Upper lobe of left lung (tissue), 6 donors: Measurements from ENCODE around the gene CFAP92. TPM values are rescaled to one million over a fixed set of nuclear protein-coding genes. Genes with fewer than 3 reads are reported as not detected.
A peak's percentile ranks its signal among the peaks of the same experiment; 100 is the strongest.

Experiments used
- ATAC-seq, 2 donors: fragments of 200-7000 bp; cut with Tn5 transposase; one replicate each; pipeline ENCODE4 v1.9.1; 2022; ENCODE audit warnings: mild to moderate bottlenecking in 2 of 2, moderate library complexity in 2 of 2; ENCODE audit not compliant: low FRiP score in 2 of 2
- DNase-seq, 2 donors: peaks; one replicate each; pipeline ENCODE4 v3.0.0-alpha.2; 2019 to 2020
- H3K27ac ChIP-seq, 4 donors: fragments of 200-600 bp; sonication (generic); one replicate each; pipeline ENCODE4 v1.5.1; 2016 to 2019
- H3K27me3 ChIP-seq, 4 donors: fragments of 200-600 bp; sonication (generic); one replicate each; pipeline ENCODE4 v1.5.1; 2017 to 2019
- H3K36me3 ChIP-seq, 4 donors: fragments of 200-600 bp; sonication (generic); one replicate each; pipeline ENCODE4 v1.5.1; 2016 to 2019
- H3K4me1 ChIP-seq, 4 donors: fragments of 200-600 bp; sonication (generic); one replicate each; pipeline ENCODE4 v1.5.1; 2018 to 2019
- H3K4me3 ChIP-seq, 4 donors: fragments of 200-600 bp; sonication (generic); one replicate each; pipeline ENCODE4 v1.5.1; 2017 to 2019; ENCODE audit warnings: mild to moderate bottlenecking in 2 of 4, moderate library complexity in 1 of 4
- H3K9me3 ChIP-seq, 4 donors: fragments of 200-600 bp; sonication (generic); one replicate each; pipeline ENCODE4 v1.5.1; 2018 to 2019
- CTCF ChIP-seq, 6 experiments: fragments of 450-650 bp in 4 of 6; fragments of 200-600 bp in 2 of 6; sonication (generic) in 2 of 6; IDR thresholded peaks; one replicate each; pipeline ENCODE4 v1.5.1; 2016 to 2019; ENCODE audit warnings: antibody characterized with exemption in 6 of 6
- EP300 ChIP-seq, 4 donors: sonication (generic); formaldehyde crosslinking; IDR thresholded peaks; one replicate each; pipeline ENCODE4 v1.5.1; 2017; ENCODE audit warnings: antibody characterized with exemption in 4 of 4, control low read depth in 2 of 4
- POLR2A ChIP-seq, 4 donors: fragments of 450-650 bp; IDR thresholded peaks; one replicate each; pipeline ENCODE4 v1.5.1; 2016 to 2017; ENCODE audit warnings: antibody characterized with exemption in 4 of 4, mild to moderate bottlenecking in 2 of 4
- POLR2AphosphoS5 ChIP-seq, 2 donors: sonication (generic); formaldehyde crosslinking; IDR thresholded peaks; one replicate each; pipeline ENCODE4 v1.5.1; 2017; ENCODE audit warnings: antibody characterized with exemption in 2 of 2
- WGBS, 2 donors: methylation state at CpG; one replicate each; pipeline ENCODE4 v1.1.5; 2017 to 2018; 5-methylcytosine and 5-hydroxymethylcytosine counted together
- total RNA-seq, 6 donors: library from RNA; depleted of rRNA in 4 of 6; stranded (reverse); fragments of >200 nt in 4 of 6; gene quantifications; one replicate each; pipeline versions ENCODE4 v1.1.0 to v1.2.1, GENCODE V29; 2016 to 2021
- donor health status: DM: no; HTN: no; CAD: no; lungs with moderate emphysema.
- donor health status: DM: no; HTN: yes; CAD: no; lungs with severe emphysema.

CFAP92 gene
- 10 to 100 TPM in 2 of 6 donors, 1 to 10 TPM in 3, under 1 TPM in 1; 0.66 to 21.3 (median 5.0) TPM for total RNA-seq

- no peaks in the 10 kb centered on the region for H3K36me3 ChIP-seq
- H3K4me1 ChIP-seq, result peaks cover 14 to 20% (median 16%) of the 10 kb centered on the region in 4 donors
- 30 to 36% methylated on average over 17 to 44 of the region's 57 CpGs for WGBS, 2 donors
- H3K9me3 ChIP-seq, result no peaks in the 10 kb centered on the region
- H3K4me3 ChIP-seq, result peak within 1 kb of the TSS in 3 of 4 donors; percentile 34 to 51 (median 50)
- no peak for TF ChIP-seq CTCF (IDR thresholded peaks at IDR 0.05)
- peak in 1 of 4 donors; percentile 45 for TF ChIP-seq POLR2A (IDR thresholded peaks at IDR 0.05)
- no peak for TF ChIP-seq EP300 (IDR thresholded peaks at IDR 0.05)
- peak in 1 of 2 donors; percentile 49 for TF ChIP-seq POLR2AphosphoS5 (IDR thresholded peaks at IDR 0.05)
- H3K27ac ChIP-seq, result peak within 1 kb of the TSS in 2 of 4 donors; percentile 14 to 50
- H3K27me3 ChIP-seq, result no peaks in the 10 kb centered on the region
- ATAC-seq, result peak; percentile 95 to 98
- peak; percentile 94 to 99 for DNase-seq
These were observed at the start of gene CFAP92 for GRCh38 chr3:128993461-128994172. Gene CFAP92, minus strand, starts transcription at chr3:128994076. Its CDS starts 772 bp downstream, at chr3:128993304.

- H3K36me3 ChIP-seq, result peaks cover 0 to 7% (median 0%) of the 10 kb centered on the region in 4 donors
- H3K4me1 ChIP-seq, result peaks cover 5 to 11% (median 5%) of the 10 kb centered on the region in 4 donors
- WGBS, 2 donors, result 87 to 90% methylated on average over 14 to 15 of the region's 15 CpGs
- no peak for TF ChIP-seq EP300 (IDR thresholded peaks at IDR 0.05)
- no peak for TF ChIP-seq CTCF (IDR thresholded peaks at IDR 0.05)
- no peak for TF ChIP-seq POLR2A (IDR thresholded peaks at IDR 0.05)
- no peak for TF ChIP-seq POLR2AphosphoS5 (IDR thresholded peaks at IDR 0.05)
- no peak overlapping the region for H3K4me3 ChIP-seq
- no peaks in the 10 kb centered on the region for H3K27me3 ChIP-seq
- H3K9me3 ChIP-seq, result peaks cover 0 to 4% (median 0%) of the 10 kb centered on the region in 4 donors
- H3K27ac ChIP-seq, result no peak overlapping the region
- DNase-seq, result peak in 1 of 2 donors; percentile 71
- no peak for ATAC-seq
These were observed 46.9 kb upstream of the CFAP92 start for GRCh38 chr3:129040579-129041300.

- peaks cover 0 to 7% (median 0%) of the 10 kb centered on the region in 4 donors for H3K36me3 ChIP-seq
- no peak overlapping the region for H3K27ac ChIP-seq
- no peak for DNase-seq
- no peak overlapping the region for H3K4me3 ChIP-seq
- no peaks in the 10 kb centered on the region for H3K9me3 ChIP-seq
- no peaks in the 10 kb centered on the region for H3K27me3 ChIP-seq
- ATAC-seq, result no peak
- TF ChIP-seq EP300 (IDR thresholded peaks at IDR 0.05), result no peak
- TF ChIP-seq CTCF (IDR thresholded peaks at IDR 0.05), result no peak
- TF ChIP-seq POLR2AphosphoS5 (IDR thresholded peaks at IDR 0.05), result no peak
- TF ChIP-seq POLR2A (IDR thresholded peaks at IDR 0.05), result no peak
- peaks cover 0 to 7% (median 1%) of the 10 kb centered on the region in 4 donors for H3K4me1 ChIP-seq
- 66 to 86% methylated on average over 3 of the region's 3 CpGs for WGBS, 2 donors
These were observed 46.1 kb upstream of the CFAP92 start for GRCh38 chr3:129040039-129040336.

GRCh38 chr3:129039271-129040038 is 45.6 kb upstream of the CFAP92 start:
- 70 to 93% methylated on average over 9 to 11 of the region's 14 CpGs for WGBS, 2 donors
- Histone ChIP-seq H3K4me1 (peaks cover 0 to 7% (median 1%) of the 10 kb centered on the region in 4 donors), H3K36me3 (peaks cover 0 to 8% (median 0%) of the 10 kb centered on the region in 4 donors), H3K27ac (no peak overlapping the region), H3K9me3 (no peaks in the 10 kb centered on the region), H3K4me3 (no peak overlapping the region), H3K27me3 (no peaks in the 10 kb centered on the region)
- peak in 1 of 2 donors; percentile 47 for DNase-seq
- TF ChIP-seq CTCF (IDR thresholded peaks at IDR 0.05), result no peak
- no peak for TF ChIP-seq POLR2A (IDR thresholded peaks at IDR 0.05)
- TF ChIP-seq EP300 (IDR thresholded peaks at IDR 0.05), result no peak
- no peak for TF ChIP-seq POLR2AphosphoS5 (IDR thresholded peaks at IDR 0.05)
- peak; percentile 5 to 31 for ATAC-seq
